ENCODE data around the gene XPO1. TPM values are rescaled to one million over a fixed set of nuclear protein-coding genes. Genes with fewer than 3 reads are reported as not detected.

The XPO1 gene
- total and polyA plus RNA-seq, 8 donors: 20.6 to 359 (median 69.4) TPM

DNA sequence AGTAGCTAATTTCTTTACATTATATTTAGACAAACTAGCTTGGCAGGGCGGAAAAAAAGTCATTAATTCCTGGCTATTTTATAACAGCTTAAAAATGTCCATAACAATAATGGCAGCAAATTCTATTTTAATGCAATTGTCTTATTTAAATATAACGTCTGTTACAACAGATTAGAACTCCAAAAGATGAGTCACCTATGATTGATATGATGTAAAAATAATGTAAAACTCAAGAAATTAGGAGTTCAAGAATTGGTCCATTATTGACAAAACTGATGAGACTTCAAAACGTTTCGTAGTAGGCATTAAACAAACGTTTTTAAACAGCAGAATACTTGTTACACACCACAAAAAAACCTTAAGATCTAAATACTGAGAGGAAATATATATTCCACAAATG, 2.7 kb downstream of the XPO1 start:
- TF ChIP-seq, protein P1, sequence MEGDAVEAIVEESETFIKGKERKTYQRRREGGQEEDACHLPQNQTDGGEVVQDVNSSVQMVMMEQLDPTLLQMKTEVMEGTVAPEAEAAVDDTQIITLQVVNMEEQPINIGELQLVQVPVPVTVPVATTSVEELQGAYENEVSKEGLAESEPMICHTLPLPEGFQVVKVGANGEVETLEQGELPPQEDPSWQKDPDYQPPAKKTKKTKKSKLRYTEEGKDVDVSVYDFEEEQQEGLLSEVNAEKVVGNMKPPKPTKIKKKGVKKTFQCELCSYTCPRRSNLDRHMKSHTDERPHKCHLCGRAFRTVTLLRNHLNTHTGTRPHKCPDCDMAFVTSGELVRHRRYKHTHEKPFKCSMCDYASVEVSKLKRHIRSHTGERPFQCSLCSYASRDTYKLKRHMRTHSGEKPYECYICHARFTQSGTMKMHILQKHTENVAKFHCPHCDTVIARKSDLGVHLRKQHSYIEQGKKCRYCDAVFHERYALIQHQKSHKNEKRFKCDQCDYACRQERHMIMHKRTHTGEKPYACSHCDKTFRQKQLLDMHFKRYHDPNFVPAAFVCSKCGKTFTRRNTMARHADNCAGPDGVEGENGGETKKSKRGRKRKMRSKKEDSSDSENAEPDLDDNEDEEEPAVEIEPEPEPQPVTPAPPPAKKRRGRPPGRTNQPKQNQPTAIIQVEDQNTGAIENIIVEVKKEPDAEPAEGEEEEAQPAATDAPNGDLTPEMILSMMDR (IDR thresholded peaks at IDR 0.05): no peak
- H3K4me1 ChIP-seq: peaks cover 22 to 61% (median 41%) of the 10 kb centered on the region in 4 donors
- no peak for DNase-seq
- H3K27ac ChIP-seq: peak overlapping the region in 4 of 5 donors; percentile 89 to 98 (median 94)
- no peaks in the 10 kb centered on the region for H3K27me3 ChIP-seq
- H3K4me3 ChIP-seq: peak overlapping the region; percentile 76 to 89 (median 84)
- peaks cover 0 to 14% (median 7%) of the 10 kb centered on the region in 4 donors for H3K36me3 ChIP-seq
- WGBS, 5 donors: 10 to 15% (median 13%) methylated on average over 5 of the region's 5 CpGs
- intact Hi-C loops (cut with DNase I; ENCODE audit: low total_unique reads): no loop called here
- H3K9me3 ChIP-seq: no peaks in the 10 kb centered on the region

DNA sequence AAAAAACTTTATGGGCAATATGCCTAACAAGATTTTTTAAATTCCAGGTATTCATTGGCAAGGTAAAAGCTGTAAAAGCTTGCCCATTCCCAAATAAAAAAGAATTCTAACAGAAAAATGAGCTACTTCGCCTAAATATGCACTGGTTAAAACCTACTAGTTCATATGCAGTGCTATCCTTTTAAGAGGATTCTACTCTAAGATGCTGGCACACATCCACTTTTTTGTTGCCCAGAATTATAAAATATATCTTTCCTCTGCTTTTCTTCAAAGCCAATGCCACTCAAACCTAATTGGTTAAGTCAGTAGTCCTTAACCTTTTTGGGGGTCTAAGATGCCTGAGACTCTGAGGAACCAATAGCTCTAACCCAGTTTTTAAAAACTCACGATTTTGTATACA, 3.2 kb downstream of the XPO1 start:
- DNase-seq: peak in 1 of 2 donors; percentile 12
- Histone ChIP-seq H3K9me3 (no peaks in the 10 kb centered on the region), H3K27me3 (no peaks in the 10 kb centered on the region), H3K4me3 (peak overlapping the region; percentile 76 to 89 (median 84)), H3K27ac (peak overlapping the region in 4 of 5 donors; percentile 89 to 98 (median 94)), H3K4me1 (peaks cover 22 to 66% (median 45%) of the 10 kb centered on the region in 4 donors), H3K36me3 (peaks cover 0 to 14% (median 7%) of the 10 kb centered on the region in 4 donors)
- intact Hi-C loops (cut with DNase I; ENCODE audit: low total_unique reads): no loop called here
- TF ChIP-seq POLR2AphosphoS5 (IDR thresholded peaks at IDR 0.05) (no peak), EP300 (IDR thresholded peaks at IDR 0.05) (no peak), POLR2A (IDR thresholded peaks at IDR 0.05) (no peak)
- TF ChIP-seq, protein P1 (IDR thresholded peaks at IDR 0.05): no peak
- 19 to 41% (median 28%) methylated on average over 2 of the region's 2 CpGs for WGBS, 5 donors

DNA sequence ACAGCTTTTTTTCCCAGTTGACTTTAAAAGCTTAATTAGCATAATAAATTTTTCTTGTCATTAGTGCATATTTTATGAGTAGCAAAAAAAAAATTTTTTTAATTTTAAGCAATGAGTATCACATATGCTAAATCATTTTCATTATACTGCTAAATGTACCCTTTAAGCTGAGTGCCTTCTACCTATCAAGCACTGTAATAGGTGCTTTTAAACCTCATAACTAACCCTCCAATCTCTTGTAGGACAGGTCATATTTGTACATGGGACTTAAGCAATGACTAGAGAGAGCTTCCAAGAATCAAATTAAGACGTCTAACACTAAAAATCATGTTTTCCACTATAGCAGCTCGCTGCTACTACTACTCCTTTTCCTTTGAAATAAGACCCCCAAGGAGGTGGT, 7.4 kb downstream of the XPO1 start:
- H3K27me3 ChIP-seq: no peaks in the 10 kb centered on the region
- intact Hi-C loops (cut with DNase I; ENCODE audit: low total_unique reads): no loop called here
- H3K9me3 ChIP-seq: no peaks in the 10 kb centered on the region
- 58 to 61% (median 59%) methylated on average over 2 of the region's 2 CpGs for WGBS, 5 donors
- DNase-seq: no peak
- TF ChIP-seq POLR2AphosphoS5 (IDR thresholded peaks at IDR 0.05) (no peak), EP300 (IDR thresholded peaks at IDR 0.05) (no peak), POLR2A (IDR thresholded peaks at IDR 0.05) (no peak)
- TF ChIP-seq, protein P1 (IDR thresholded peaks at IDR 0.05): no peak
- H3K4me1 ChIP-seq: peaks cover 14 to 70% (median 45%) of the 10 kb centered on the region in 4 donors
- peaks cover 0 to 39% (median 23%) of the 10 kb centered on the region in 4 donors for H3K36me3 ChIP-seq
- peak overlapping the region in 2 of 5 donors; percentile 1 to 27 for H3K27ac ChIP-seq
- H3K4me3 ChIP-seq: no peak overlapping the region

DNA sequence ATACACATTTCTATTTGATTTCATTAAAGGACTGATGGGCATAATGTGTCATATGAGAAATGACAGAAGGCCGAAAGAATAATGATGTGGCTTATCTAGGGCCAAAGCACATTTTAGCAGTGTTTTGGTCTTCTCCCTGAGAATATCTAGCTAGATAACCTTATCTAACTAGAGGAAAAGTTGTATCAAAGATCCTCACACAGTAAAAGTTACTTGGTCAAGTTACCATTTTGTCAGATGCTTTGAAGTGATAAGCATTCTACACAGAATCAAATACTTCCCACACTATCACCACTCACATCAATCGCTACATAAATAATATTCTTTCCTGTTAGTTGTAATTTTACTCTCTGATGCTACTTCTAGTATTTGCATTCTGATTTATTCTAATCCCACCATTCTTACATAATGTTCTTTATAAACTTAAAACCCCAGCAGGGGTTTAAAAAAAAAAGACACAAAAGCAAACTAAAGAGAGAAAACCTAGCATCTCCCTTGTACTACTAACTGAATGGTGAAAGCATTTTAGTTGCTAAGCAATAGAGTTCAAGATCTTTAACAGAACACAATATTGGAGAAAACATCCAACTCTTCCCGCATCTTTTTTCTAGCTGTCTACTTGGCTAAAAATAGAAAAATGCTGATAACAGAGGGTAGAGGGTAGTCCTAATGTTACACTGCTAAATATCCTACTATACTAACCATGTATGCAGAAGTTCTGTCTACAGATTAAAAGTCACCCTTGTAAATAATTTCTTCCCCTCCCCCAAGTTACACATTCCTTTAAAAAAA, 8.0 kb downstream of the XPO1 start:
- H3K4me3 ChIP-seq: no peak overlapping the region
- H3K9me3 ChIP-seq: no peaks in the 10 kb centered on the region
- H3K36me3 ChIP-seq: peaks cover 0 to 39% (median 26%) of the 10 kb centered on the region in 4 donors
- DNase-seq: peak in 1 of 2 donors; percentile 11
- intact Hi-C loops (cut with DNase I; ENCODE audit: low total_unique reads): no loop called here
- no peaks in the 10 kb centered on the region for H3K27me3 ChIP-seq
- TF ChIP-seq, protein P1 (IDR thresholded peaks at IDR 0.05): no peak
- TF ChIP-seq POLR2A (IDR thresholded peaks at IDR 0.05) (no peak), POLR2AphosphoS5 (IDR thresholded peaks at IDR 0.05) (no peak)
- peaks cover 13 to 65% (median 41%) of the 10 kb centered on the region in 4 donors for H3K4me1 ChIP-seq
- peak overlapping the region in 2 of 5 donors; percentile 1 to 56 for H3K27ac ChIP-seq
- WGBS, 5 donors: 57 to 73% (median 67%) methylated on average over 3 of the region's 3 CpGs
